Right lobe of liver (tissue), 4 donors: ENCODE results near the gene SPNS2.

Experiments used
- POLR2A ChIP-seq: fragments of 450-650 bp; IDR thresholded peaks from one replicate; pipeline ENCODE4 v1.6.1; 2017; ENCODE audit warnings: antibody characterized with exemption, mild to moderate bottlenecking
- TF ChIP-seq, protein P1 (sequence below), 4 donors: fragments of 200-600 bp in 3 of 4; fragments of 450-650 bp in 1 of 4; IDR thresholded peaks; one replicate each; pipeline versions ENCODE4 v1.5.1 to v1.8.0; 2016 to 2022; ENCODE audit warnings: antibody characterized with exemption in 4 of 4, mild to moderate bottlenecking in 2 of 4
- donor health status: DM: no; HTN: no; CAD: no.
- donor health status: DM: no; HTN: no; CAD: no.
- donor health status: DM: no; HTN: yes; CAD: no.

- TF ChIP-seq, protein P1, sequence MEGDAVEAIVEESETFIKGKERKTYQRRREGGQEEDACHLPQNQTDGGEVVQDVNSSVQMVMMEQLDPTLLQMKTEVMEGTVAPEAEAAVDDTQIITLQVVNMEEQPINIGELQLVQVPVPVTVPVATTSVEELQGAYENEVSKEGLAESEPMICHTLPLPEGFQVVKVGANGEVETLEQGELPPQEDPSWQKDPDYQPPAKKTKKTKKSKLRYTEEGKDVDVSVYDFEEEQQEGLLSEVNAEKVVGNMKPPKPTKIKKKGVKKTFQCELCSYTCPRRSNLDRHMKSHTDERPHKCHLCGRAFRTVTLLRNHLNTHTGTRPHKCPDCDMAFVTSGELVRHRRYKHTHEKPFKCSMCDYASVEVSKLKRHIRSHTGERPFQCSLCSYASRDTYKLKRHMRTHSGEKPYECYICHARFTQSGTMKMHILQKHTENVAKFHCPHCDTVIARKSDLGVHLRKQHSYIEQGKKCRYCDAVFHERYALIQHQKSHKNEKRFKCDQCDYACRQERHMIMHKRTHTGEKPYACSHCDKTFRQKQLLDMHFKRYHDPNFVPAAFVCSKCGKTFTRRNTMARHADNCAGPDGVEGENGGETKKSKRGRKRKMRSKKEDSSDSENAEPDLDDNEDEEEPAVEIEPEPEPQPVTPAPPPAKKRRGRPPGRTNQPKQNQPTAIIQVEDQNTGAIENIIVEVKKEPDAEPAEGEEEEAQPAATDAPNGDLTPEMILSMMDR (IDR thresholded peaks at IDR 0.05) = no peak
- no peak for TF ChIP-seq POLR2A
Measured at GRCh38 chr17:4519361-4519788, 20.7 kb downstream of the SPNS2 start.
